GM04503 (cell line): ENCODE results near the gene PDE4A.
"Not testable (repeated sequence)": the region's sequence is repeated elsewhere in the genome, so short reads cannot be mapped to it uniquely, and the experiment has no call there.

Experiments used
- DNase-seq: peaks from one replicate; pipeline ENCODE4 v3.0.0-alpha.2; 2012; ENCODE audit warnings: low read depth

Gene PDE4A

GRCh38 chr19:10462042-10462441 is 41.7 kb downstream of the PDE4A start:
- not testable (repeated sequence) for DNase-seq

- DNase-seq: no peak
Measured at GRCh38 chr19:10462557-10462956, 42.2 kb downstream of the PDE4A start.

DNA sequence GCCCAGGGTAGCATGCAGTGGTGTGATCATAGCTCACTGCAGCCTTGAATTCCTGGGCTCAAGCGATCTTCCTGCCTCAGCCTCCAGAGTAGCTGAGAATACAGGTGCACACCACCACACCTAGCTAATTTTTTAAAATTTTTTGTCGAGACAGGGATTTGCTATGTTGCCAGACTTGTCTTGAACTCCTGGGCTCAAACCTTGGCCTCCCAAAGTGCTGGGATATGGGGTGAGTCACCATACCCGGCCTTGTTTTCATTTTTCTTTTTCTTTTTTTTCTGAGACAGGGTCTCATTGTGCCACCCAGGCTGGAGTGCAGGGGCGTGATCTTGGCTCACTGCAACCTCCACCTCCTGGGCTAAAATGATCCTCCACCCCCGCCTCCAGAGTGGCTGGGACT is 44.1 kb downstream of the PDE4A start:
- no peak for DNase-seq

DNA sequence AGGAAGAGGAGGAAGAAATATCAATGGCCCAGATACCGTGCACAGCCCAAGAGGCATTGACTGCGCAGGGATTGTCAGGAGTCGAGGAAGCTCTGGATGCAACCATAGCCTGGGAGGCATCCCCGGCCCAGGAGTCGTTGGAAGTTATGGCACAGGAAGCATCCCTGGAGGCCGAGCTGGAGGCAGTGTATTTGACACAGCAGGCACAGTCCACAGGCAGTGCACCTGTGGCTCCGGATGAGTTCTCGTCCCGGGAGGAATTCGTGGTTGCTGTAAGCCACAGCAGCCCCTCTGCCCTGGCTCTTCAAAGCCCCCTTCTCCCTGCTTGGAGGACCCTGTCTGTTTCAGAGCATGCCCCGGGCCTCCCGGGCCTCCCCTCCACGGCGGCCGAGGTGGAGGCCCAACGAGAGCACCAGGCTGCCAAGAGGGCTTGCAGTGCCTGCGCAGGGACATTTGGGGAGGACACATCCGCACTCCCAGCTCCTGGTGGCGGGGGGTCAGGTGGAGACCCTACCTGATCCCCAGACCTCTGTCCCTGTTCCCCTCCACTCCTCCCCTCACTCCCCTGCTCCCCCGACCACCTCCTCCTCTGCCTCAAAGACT is 46.9 kb downstream of the PDE4A start:
- DNase-seq: no peak

- DNase-seq: no peak
Measured at GRCh38 chr19:10468133-10468532, 47.8 kb downstream of the PDE4A start.

GRCh38 chr19:10471909-10472308 is 51.6 kb downstream of the PDE4A start:
- DNase-seq: no peak

- DNase-seq: no peak
Measured at GRCh38 chr19:10473192-10473591, 52.9 kb downstream of the PDE4A start.

- no peak for DNase-seq
Measured at GRCh38 chr19:10474962-10475451, 54.7 kb downstream of the PDE4A start.

GRCh38 chr19:10478476-10478875 is 58.1 kb downstream of the PDE4A start:
- DNase-seq: no peak

GRCh38 chr19:10478903-10479384 is 58.6 kb downstream of the PDE4A start:
- DNase-seq: peak; percentile 44

- DNase-seq: no peak
Measured at GRCh38 chr19:10486551-10486950, 66.2 kb downstream of the PDE4A start.

DNA sequence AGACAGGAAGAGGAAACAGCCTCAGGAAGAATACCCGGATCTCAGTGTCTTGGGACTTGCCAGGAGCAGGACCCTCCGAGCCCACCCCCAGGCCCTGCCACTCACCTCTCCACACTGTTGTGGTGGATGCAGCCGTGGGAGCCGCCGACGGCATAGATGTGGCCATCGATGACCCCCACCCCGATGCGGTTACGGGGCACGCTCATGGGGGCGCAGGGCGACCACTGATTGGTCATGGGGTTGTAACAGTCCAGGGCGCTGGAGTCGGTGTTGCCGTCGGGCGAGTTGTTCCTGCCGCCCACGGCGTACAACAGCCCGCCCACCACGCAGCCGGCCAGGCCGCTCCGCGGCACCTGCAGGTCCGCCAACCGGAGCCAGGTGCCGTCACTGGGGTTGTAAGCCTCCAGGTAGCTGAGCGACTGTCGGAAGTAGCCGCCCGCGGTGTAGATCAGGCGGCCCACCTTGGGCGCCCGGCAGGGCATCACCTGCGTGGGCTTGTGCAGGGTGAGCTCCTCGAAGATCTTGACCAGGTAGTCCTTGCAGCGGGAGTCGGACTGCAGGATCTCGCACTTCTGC is 71.2 kb downstream of the PDE4A start:
- DNase-seq: no peak

- no peak for DNase-seq
Measured at GRCh38 chr19:10497371-10497770, 77.0 kb downstream of the PDE4A start.

- DNase-seq: no peak
Measured at GRCh38 chr19:10499550-10500246, 79.4 kb downstream of the PDE4A start.

DNA sequence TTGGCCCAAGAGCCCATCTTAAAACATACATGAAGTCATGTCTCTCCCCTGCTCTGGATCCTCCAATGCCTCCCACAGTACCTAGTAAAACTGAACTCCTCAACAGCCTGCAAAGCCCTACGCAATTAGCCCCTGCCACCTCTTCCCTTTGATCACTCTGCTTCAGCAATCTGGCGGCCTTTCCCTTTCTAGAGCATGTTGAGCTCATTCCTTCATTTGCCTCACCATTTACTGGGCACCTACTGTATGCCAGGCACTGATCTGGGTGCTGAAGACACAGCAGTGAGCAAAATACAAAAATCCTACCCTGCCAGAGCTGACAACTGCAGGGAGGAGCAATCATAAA is 79.9 kb downstream of the PDE4A start:
- no peak for DNase-seq

DNA sequence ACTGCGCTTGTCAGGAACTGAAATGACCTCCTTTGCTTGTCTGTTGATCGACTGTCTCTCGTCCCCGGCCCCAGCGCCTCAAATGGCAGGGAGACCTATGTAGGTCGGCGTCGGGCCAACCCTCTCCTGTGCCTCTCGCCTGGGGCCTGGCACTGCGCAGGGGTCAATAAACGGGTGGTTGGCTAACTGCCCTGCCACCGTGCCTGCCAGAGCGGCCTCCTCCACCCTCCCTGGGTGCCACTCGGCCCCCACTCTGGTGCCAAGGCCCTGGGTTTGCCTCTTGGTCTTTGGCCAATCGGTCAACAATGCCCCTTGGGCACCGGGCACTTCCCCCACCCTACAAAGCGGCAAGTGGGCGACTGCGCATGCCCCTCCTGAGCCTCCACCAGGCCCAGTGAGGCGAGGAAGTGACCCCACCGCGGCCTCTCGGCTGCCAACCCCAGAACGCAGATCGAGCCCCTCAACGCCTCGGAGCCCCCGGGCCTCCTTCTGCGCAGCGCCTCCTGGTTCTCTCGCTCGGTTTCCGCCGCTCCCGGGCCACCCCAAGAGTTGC is 81.7 kb downstream of the PDE4A start:
- DNase-seq: no peak

- DNase-seq: peak; percentile 44
Measured at GRCh38 chr19:10502524-10503001, 82.2 kb downstream of the PDE4A start.

DNA sequence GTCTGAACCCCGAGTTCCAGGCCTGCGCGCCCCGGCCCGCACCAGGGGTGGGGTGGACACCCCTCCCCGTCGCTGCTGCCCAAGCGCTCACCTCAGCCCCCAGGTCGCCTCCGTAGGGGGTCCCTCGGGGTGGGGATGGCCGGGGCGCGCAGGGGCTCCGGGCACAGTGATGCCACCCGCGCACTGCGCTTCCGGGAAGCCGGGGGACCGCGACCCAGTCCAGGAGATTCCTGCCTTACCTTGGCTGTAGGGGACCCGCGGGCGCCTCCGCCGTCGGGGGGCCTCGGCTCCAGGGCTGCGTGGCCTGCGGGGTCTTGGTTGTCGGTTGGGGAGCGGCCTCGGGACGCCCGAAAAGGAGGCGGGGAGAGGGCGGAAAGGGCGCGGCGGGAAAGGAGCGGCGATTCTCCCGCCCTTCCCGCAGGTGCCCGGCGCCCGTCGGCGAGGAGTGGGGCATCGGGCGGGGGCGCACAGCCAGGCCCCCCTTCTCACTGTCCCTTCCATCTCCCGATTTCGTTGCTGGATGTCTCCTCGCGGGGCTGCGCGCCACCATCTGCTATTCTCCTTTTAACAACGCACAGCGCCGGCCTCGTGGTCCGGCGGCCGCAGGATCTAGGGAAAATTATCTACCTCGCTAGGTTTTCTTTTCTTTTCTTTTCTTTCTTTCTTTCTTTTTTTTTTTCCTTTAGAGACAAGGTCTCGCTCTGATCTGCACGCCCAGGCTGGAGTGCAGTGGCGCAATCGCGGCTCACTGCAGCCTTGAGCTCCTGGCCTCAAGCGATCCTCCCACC is 82.9 kb downstream of the PDE4A start, which contains the start of gene KEAP1:
KEAP1 (minus strand) TSS at position 355 of the 788 bp plus-strand sequence. CDS start 3,323 bp downstream, outside the sequence.
- DNase-seq: no peak

DNA sequence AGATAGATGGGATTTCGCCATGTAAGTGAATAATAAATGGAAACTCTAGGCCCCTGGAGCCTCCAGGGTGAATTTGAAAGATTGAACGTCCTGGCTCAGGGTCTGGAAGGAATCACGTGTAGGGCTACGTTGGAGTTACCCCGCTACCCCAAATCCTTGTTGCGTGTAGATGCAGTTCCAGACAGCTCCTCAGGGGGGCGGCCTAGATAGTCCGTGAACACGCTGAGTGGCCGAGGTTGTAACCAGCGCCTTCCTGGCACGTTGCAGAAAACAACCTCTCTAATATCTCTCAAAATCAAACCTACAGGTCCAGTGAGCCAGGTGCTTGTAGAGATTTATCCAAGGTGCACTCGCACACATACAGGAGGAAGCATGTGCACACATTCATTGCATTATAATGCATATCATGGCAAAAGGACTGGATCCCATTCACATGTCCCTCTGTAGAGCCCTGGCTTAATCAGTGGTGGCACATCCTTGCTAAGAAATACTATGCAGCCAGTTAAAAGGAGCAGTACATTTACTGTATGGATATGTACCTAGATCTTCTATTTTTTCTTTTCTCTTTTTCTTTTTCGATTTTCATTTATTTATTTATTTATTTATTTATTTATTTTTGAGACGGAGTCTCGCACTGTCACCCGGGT is 85.4 kb downstream of the PDE4A start:
- no peak for DNase-seq

- no peak for DNase-seq
Measured at GRCh38 chr19:10508036-10508435, 87.7 kb downstream of the PDE4A start.

GRCh38 chr19:10508707-10509106 is 88.4 kb downstream of the PDE4A start:
- DNase-seq: no peak
